Astrocyte of the spinal cord (primary cell): ENCODE measurements around the gene TMEM243.

Experiments used
- DNase-seq: peaks from one replicate; pipeline ENCODE4 v3.0.0; 2011; ENCODE audit warnings: low read depth, low spot score
- H3K4me3 ChIP-seq: 2 replicates; pipeline ENCODE4 v1.5.1; 2011; ENCODE audit warnings: low read depth, mild to moderate bottlenecking, low read length, moderate library complexity
- CTCF ChIP-seq: IDR thresholded peaks from 2 replicates; pipeline ENCODE4 v1.5.1; 2012; ENCODE audit warnings: low read depth, mild to moderate bottlenecking, low read length, inconsistent platforms
- in situ Hi-C: cut with HindIII; loops from 2 replicates; pipeline ENCODE4 v1.10.0; 2017; ENCODE audit warnings: low sequenced_read_pairs

TMEM243 gene

GRCh38 chr7:87202705-87203104, 16.8 kb downstream of the TMEM243 start:
- no peak overlapping the region for H3K4me3 ChIP-seq
- no peak for TF ChIP-seq CTCF
- in situ Hi-C loops = no loop called here
- DNase-seq = no peak

- H3K4me3 ChIP-seq = no peak overlapping the region
- in situ Hi-C loops = no loop called here
- DNase-seq = no peak
- TF ChIP-seq CTCF = no peak
These were observed 17.3 kb downstream of the TMEM243 start for GRCh38 chr7:87202208-87202607.

- H3K4me3 ChIP-seq = no peak overlapping the region
- no peak for DNase-seq
- TF ChIP-seq CTCF = no peak
- in situ Hi-C loops = no loop called here
These were observed 19.7 kb downstream of the TMEM243 start for GRCh38 chr7:87199700-87200450.

- DNase-seq = no peak
- TF ChIP-seq CTCF = no peak
- H3K4me3 ChIP-seq = no peak overlapping the region
- in situ Hi-C loops = no loop called here
These were observed 20.3 kb downstream of the TMEM243 start for GRCh38 chr7:87199241-87199640.

- no peak for DNase-seq
- TF ChIP-seq CTCF = no peak
- in situ Hi-C loops = no loop called here
- no peak overlapping the region for H3K4me3 ChIP-seq
These were observed 25.6 kb downstream of the TMEM243 start for GRCh38 chr7:87193912-87194311.

GRCh38 chr7:87192784-87193487, 26.6 kb downstream of the TMEM243 start:
- in situ Hi-C loops = no loop called here
- no peak overlapping the region for H3K4me3 ChIP-seq
- DNase-seq = no peak
- TF ChIP-seq CTCF = no peak
